H1 (cell line): ENCODE results near the gene DTNB. TPM values are rescaled to one million over a fixed set of nuclear protein-coding genes. Genes with fewer than 3 reads are reported as not detected.

Source experiments
- CTCF ChIA-PET: fragments of 300-600 bp; sonication (Branson Sonifier 250); formaldehyde crosslinking; loops from one replicate; lab custom pipeline; 2021; ENCODE audit not compliant: partially characterized antibody; lab: Charles Lee
- POLR2A ChIA-PET: fragments of 300-600 bp; sonication (Branson Sonifier 250); formaldehyde crosslinking; loops from one replicate; lab custom pipeline; 2021; ENCODE audit warnings: inconsistent platforms; ENCODE audit not compliant: partially characterized antibody; lab: Charles Lee
- DNase-seq, 2 experiments: peaks; one replicate each; pipeline versions ENCODE4 v3.0.0 to v3.0.0-alpha.2; 2010 to 2022; ENCODE audit warnings: low spot score in 2 of 2, low read depth in 1 of 2, mixed read lengths in 1 of 2
- FAIRE-seq: peaks from 2 replicates; lab custom pipeline; 2011; peaks lifted over from hg19 to GRCh38; lab: Jason Lieb, UNC
- H2AFZ ChIP-seq: 2 replicates; pipeline ENCODE4 v1.8.1; 2012; ENCODE audit warnings: low read length, inconsistent platforms
- H2AK5ac ChIP-seq: 2 replicates; pipeline ENCODE4 v1.6.1; 2013; ENCODE audit warnings: low read depth, low read length
- H2BK120ac ChIP-seq: replicated peaks from 2 replicates; pipeline ENCODE3; 2013; ENCODE audit warnings: low read depth, low read length, inconsistent platforms
- H2BK12ac ChIP-seq: 2 replicates; pipeline ENCODE4 v1.6.1; 2013; ENCODE audit warnings: low read depth, low read length
- H2BK15ac ChIP-seq: 2 replicates; pipeline ENCODE4 v1.6.1; 2013; ENCODE audit warnings: low read length
- H2BK20ac ChIP-seq: 2 replicates; pipeline ENCODE4 v1.6.1; 2013; ENCODE audit warnings: low read length
- H2BK5ac ChIP-seq: 2 replicates; pipeline ENCODE4 v1.6.1; 2013; ENCODE audit warnings: low read depth, low read length
- H3K14ac ChIP-seq: 2 replicates; pipeline ENCODE4 v1.6.1; 2013; ENCODE audit warnings: inconsistent platforms; ENCODE audit not compliant: insufficient read length
- H3K18ac ChIP-seq: 2 replicates; pipeline ENCODE4 v1.6.1; 2013; ENCODE audit warnings: low read length; ENCODE audit errors: extremely low read depth
- H3K23ac ChIP-seq: 2 replicates; pipeline ENCODE4 v1.6.1; 2013; ENCODE audit warnings: inconsistent platforms; ENCODE audit not compliant: insufficient read length
- H3K23me2 ChIP-seq: 2 replicates; pipeline ENCODE4 v1.6.1; 2013; ENCODE audit warnings: low read depth, low read length
- H3K27ac ChIP-seq: 2 replicates; pipeline ENCODE4 v1.6.1; 2011; ENCODE audit warnings: low read depth, low read length, inconsistent platforms
- H3K27me3 ChIP-seq, 4 experiments: replicated peaks in 1 of 4; 1 replicate in 1 of 4; 2 replicates in 3 of 4; pipeline versions ENCODE4 v1.6.1 to v1.8.1; 2011 to 2013; ENCODE audit warnings: low read length in 3 of 4, mild to moderate bottlenecking in 3 of 4, inconsistent platforms in 2 of 4, mixed read lengths in 2 of 4, moderate library complexity in 1 of 4; ENCODE audit not compliant: control insufficient read depth in 3 of 4, insufficient read depth in 3 of 4; ENCODE audit errors: extremely low read depth in 1 of 4
- H3K36me3 ChIP-seq, 4 experiments: 2 replicates each; pipeline versions ENCODE4 v1.6.1 to v1.8.1; 2011 to 2013; ENCODE audit warnings: mild to moderate bottlenecking in 4 of 4, low read length in 3 of 4, moderate library complexity in 2 of 4, control low read depth in 1 of 4, inconsistent platforms in 1 of 4; ENCODE audit not compliant: insufficient read depth in 4 of 4, control insufficient read depth in 2 of 4
- H3K4ac ChIP-seq: replicated peaks from 2 replicates; pipeline ENCODE3; 2013; ENCODE audit warnings: low read length, low read depth, mixed read lengths, inconsistent platforms; ENCODE audit not compliant: insufficient read length
- H3K4me1 ChIP-seq, 4 experiments: replicated peaks in 1 of 4; 1 replicate in 1 of 4; 2 replicates in 3 of 4; pipeline versions ENCODE4 v1.6.1 to v1.8.1; 2011 to 2013; ENCODE audit warnings: low read length in 3 of 4, inconsistent platforms in 2 of 4, mixed read lengths in 1 of 4; ENCODE audit not compliant: insufficient read depth in 4 of 4, control insufficient read depth in 3 of 4
- H3K4me2 ChIP-seq, 2 experiments: 2 replicates each; pipeline versions ENCODE4 v1.6.1 to v1.8.1; 2011 to 2013; ENCODE audit warnings: low read depth in 2 of 2, low read length in 2 of 2, control low read depth in 1 of 2, inconsistent platforms in 1 of 2, mild to moderate bottlenecking in 1 of 2; ENCODE audit not compliant: insufficient read depth in 1 of 2
- H3K4me3 ChIP-seq, 4 experiments: fragments of 200-600, 300-600 bp in 1 of 4; sonication (generic), shearing (Covaris generic), sonication (Bioruptor Twin) in 1 of 4; 2 replicates each; pipeline versions ENCODE4 v1.5.1 to v1.8.1; 2011 to 2016; ENCODE audit warnings: low read length in 4 of 4, low read depth in 3 of 4, control low read depth in 2 of 4, inconsistent platforms in 2 of 4, mild to moderate bottlenecking in 2 of 4, mixed read lengths in 1 of 4, moderate library complexity in 1 of 4; ENCODE audit not compliant: insufficient read depth in 2 of 4; ENCODE audit errors: extremely low read depth in 1 of 4
- H3K56ac ChIP-seq: replicated peaks from 2 replicates; pipeline ENCODE3; 2013; ENCODE audit warnings: low read depth, mild to moderate bottlenecking, mixed read lengths, low read length, inconsistent platforms; ENCODE audit not compliant: insufficient read length
- H3K79me1 ChIP-seq: 2 replicates; pipeline ENCODE4 v1.6.1; 2013; ENCODE audit warnings: low read depth, low read length, control low read depth
- H3K79me2 ChIP-seq, 2 experiments: 2 replicates each; pipeline versions ENCODE4 v1.6.1 to v1.8.1; 2012 to 2013; ENCODE audit warnings: low read length in 2 of 2, mild to moderate bottlenecking in 2 of 2, inconsistent platforms in 1 of 2; ENCODE audit not compliant: insufficient read depth in 2 of 2, control insufficient read depth in 1 of 2
- H3K9ac ChIP-seq, 4 experiments: replicated peaks in 1 of 4; 1 replicate in 1 of 4; 2 replicates in 3 of 4; pipeline versions ENCODE4 v1.6.1 to v1.8.1; 2011 to 2013; ENCODE audit warnings: low read depth in 3 of 4, low read length in 3 of 4, control low read depth in 2 of 4, mild to moderate bottlenecking in 2 of 4, moderate library complexity in 2 of 4, inconsistent platforms in 1 of 4; ENCODE audit errors: extremely low read depth in 1 of 4
- H3K9me3 ChIP-seq, 2 experiments: 2 replicates each; pipeline versions ENCODE4 v1.6.1 to v1.8.1; 2012 to 2013; ENCODE audit warnings: mild to moderate bottlenecking in 2 of 2, moderate library complexity in 2 of 2, control low read depth in 1 of 2, inconsistent platforms in 1 of 2, low read depth in 1 of 2, low read length in 1 of 2, mixed read lengths in 1 of 2; ENCODE audit not compliant: insufficient read depth in 2 of 2
- H4K20me1 ChIP-seq, 2 experiments: replicated peaks in 1 of 2; 2 replicates each; pipeline versions ENCODE3 to v1.8.1; 2011 to 2013; ENCODE audit warnings: inconsistent platforms in 2 of 2, low read length in 2 of 2, mild to moderate bottlenecking in 1 of 2; ENCODE audit not compliant: insufficient read depth in 2 of 2, control insufficient read depth in 1 of 2
- H4K5ac ChIP-seq: 2 replicates; pipeline ENCODE4 v1.6.1; 2013; ENCODE audit warnings: low read length, low read depth, mixed read lengths, inconsistent platforms; ENCODE audit not compliant: insufficient read length
- H4K8ac ChIP-seq: 2 replicates; pipeline ENCODE4 v1.8.0; 2013; ENCODE audit warnings: mild to moderate bottlenecking, moderate library complexity, low read length, inconsistent platforms; ENCODE audit not compliant: insufficient read depth; ENCODE audit errors: extremely low read depth
- H4K91ac ChIP-seq: replicated peaks from 2 replicates; pipeline ENCODE3; 2013; ENCODE audit warnings: low read length, mixed read lengths, inconsistent platforms; ENCODE audit not compliant: insufficient read length
- BACH1 ChIP-seq: IDR thresholded peaks from 2 replicates; pipeline ENCODE4 v1.6.1; 2012; ENCODE audit warnings: low read length, improper control_type of control experiment
- BCL11A ChIP-seq, 2 experiments: IDR thresholded peaks; one replicate each; pipeline ENCODE4 v1.6.1; 2011; ENCODE audit warnings: low read depth in 2 of 2, low read length in 2 of 2, mild to moderate bottlenecking in 2 of 2
- CEBPB ChIP-seq: IDR thresholded peaks from 2 replicates; pipeline ENCODE4 v1.6.1; 2012; ENCODE audit warnings: low read depth, low read length
- CHD1 ChIP-seq: IDR thresholded peaks from 2 replicates; pipeline ENCODE4 v1.6.1; 2012; ENCODE audit warnings: low read depth, low read length, improper control_type of control experiment
- EP300 ChIP-seq, 2 experiments: IDR thresholded peaks; 1 replicate in 1 of 2; 2 replicates in 1 of 2; pipeline ENCODE4 v1.6.1; 2011 to 2012; ENCODE audit warnings: low read depth in 2 of 2, low read length in 2 of 2, mild to moderate bottlenecking in 2 of 2, borderline replicate concordance in 1 of 2, inconsistent platforms in 1 of 2, moderate library complexity in 1 of 2
- GTF2F1 ChIP-seq: IDR thresholded peaks from 2 replicates; pipeline ENCODE4 v1.6.1; 2012; ENCODE audit warnings: low read depth, low read length, improper control_type of control experiment, borderline replicate concordance
- MAFK ChIP-seq: IDR thresholded peaks from 2 replicates; pipeline ENCODE4 v1.6.1; 2012; ENCODE audit warnings: low read depth, mild to moderate bottlenecking, improper control_type of control experiment, low read length
- RFX5 ChIP-seq: IDR thresholded peaks from 2 replicates; pipeline ENCODE4 v1.6.1; 2011; ENCODE audit warnings: low read depth, low read length, improper control_type of control experiment, borderline replicate concordance
- YY1 ChIP-seq: IDR thresholded peaks from 2 replicates; pipeline ENCODE4 v1.6.1; 2011; ENCODE audit warnings: low read depth, mild to moderate bottlenecking, low read length
- WGBS, 2 experiments: shearing (Covaris generic) in 1 of 2; methylation state at CpG; one replicate each; pipeline versions ENCODE4 v1.1.6 to v1.1.7; 2013 to 2015; ENCODE audit warnings: low lambda C conversion rate in 2 of 2, mixed read lengths in 2 of 2, inconsistent platforms in 1 of 2, low coverage in 1 of 2, missing lambda C conversion rate in 1 of 2; ENCODE audit not compliant: insufficient replicate concordance in 2 of 2, insufficient coverage in 1 of 2, insufficient read length in 1 of 2; ENCODE audit errors: extremely low coverage in 1 of 2, missing lambda C conversion rate in 1 of 2; 5-methylcytosine and 5-hydroxymethylcytosine counted together
- polyA plus RNA-seq, 7 experiments: library from polyadenylated mRNA; depleted of rRNA in 3 of 7; stranded (reverse) in 5 of 7; unstranded in 2 of 7; fragments of >200 nt in 5 of 7; fragments of 200-250 nt in 2 of 7; gene quantifications; 1 replicate in 5 of 7; 2 replicates in 1 of 7; 4 replicates in 1 of 7; pipeline versions ENCODE4 v1.2.1 to v1.2.3, GENCODE V29; 2011 to 2013; ENCODE audit warnings: missing spikeins in 2 of 7, mixed read lengths in 2 of 7
- total RNA-seq: library from RNA; stranded (reverse); fragmentation: NEBNext Ultra II Directional; extraction: Animal tissue kit (Norgen Biotek cat#: 25700); gene quantifications from 2 replicates; pipeline ENCODE4 v1.2.1, GENCODE V29; 2021
- TF ChIP-seq, protein P1 (sequence below): IDR thresholded peaks from 2 replicates; pipeline ENCODE4 v1.6.1; 2012; ENCODE audit warnings: low read length, inconsistent platforms

Gene DTNB
- total and polyA plus RNA-seq, 2 of the 8 experiments (the other 6 are each of a cell fraction or from before 2014, with no cell fraction given) = 39.6 to 49.5 TPM

GRCh38 chr2:25373269-25373981 is 300.0 kb downstream of the DTNB start:
- no peak overlapping the region for H3K27ac ChIP-seq
- H4K5ac ChIP-seq = no peak overlapping the region
- H4K8ac ChIP-seq = no peak overlapping the region
- H2BK120ac ChIP-seq = no peak overlapping the region
- WGBS, 2 experiments = 92% methylated on average over 17 of the region's 20 CpGs; no CpG with 5 or more reads in 1 of the 2 experiments
- no peaks in the 10 kb centered on the region for H3K79me1 ChIP-seq
- H2BK20ac ChIP-seq = no peak overlapping the region
- H3K4ac ChIP-seq = no peak overlapping the region
- H2BK15ac ChIP-seq = no peak overlapping the region
- H3K4me1 ChIP-seq = peaks cover 0 to 15% (median 13%) of the 10 kb centered on the region in 4 experiments; a peak in 5 of 7 replicates
- H3K18ac ChIP-seq = no peak overlapping the region
- H4K91ac ChIP-seq = no peak overlapping the region
- no peak overlapping the region for H3K9ac ChIP-seq
- CTCF ChIA-PET = interaction anchor here (0.7 to 8.6 kb wide), 6 partner anchors 9 to 195 kb away, joined by 3 to 108 read pairs (median 7); partner anchors contain the start of gene DNMT3A
- H3K23ac ChIP-seq = no peak overlapping the region
- no peak overlapping the region for H3K4me3 ChIP-seq
- no peaks in the 10 kb centered on the region for H4K20me1 ChIP-seq
- H2AK5ac ChIP-seq = no peak overlapping the region
- no peak for FAIRE-seq
- TF ChIP-seq GTF2F1 (no peak), RFX5 (no peak), BCL11A (IDR thresholded peaks at IDR 0.05; ENCODE audit: low read depth in 2 of 2, low read length in 2 of 2) (no peak), MAFK (no peak), CHD1 (no peak), BACH1 (no peak), YY1 (no peak), CEBPB (no peak), EP300 (IDR thresholded peaks at IDR 0.05; ENCODE audit: borderline replicate concordance in 1 of 2, low read depth in 2 of 2, low read length in 2 of 2) (no peak)
- TF ChIP-seq, protein P1, sequence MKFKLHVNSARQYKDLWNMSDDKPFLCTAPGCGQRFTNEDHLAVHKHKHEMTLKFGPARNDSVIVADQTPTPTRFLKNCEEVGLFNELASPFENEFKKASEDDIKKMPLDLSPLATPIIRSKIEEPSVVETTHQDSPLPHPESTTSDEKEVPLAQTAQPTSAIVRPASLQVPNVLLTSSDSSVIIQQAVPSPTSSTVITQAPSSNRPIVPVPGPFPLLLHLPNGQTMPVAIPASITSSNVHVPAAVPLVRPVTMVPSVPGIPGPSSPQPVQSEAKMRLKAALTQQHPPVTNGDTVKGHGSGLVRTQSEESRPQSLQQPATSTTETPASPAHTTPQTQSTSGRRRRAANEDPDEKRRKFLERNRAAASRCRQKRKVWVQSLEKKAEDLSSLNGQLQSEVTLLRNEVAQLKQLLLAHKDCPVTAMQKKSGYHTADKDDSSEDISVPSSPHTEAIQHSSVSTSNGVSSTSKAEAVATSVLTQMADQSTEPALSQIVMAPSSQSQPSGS = no peak
- no peak overlapping the region for H2BK12ac ChIP-seq
- no peak for DNase-seq
- H3K27me3 ChIP-seq = peaks cover 0 to 15% (median 4%) of the 10 kb centered on the region in 4 experiments; a peak in 6 of 7 replicates
- H2AFZ ChIP-seq = no peak overlapping the region
- no peaks in the 10 kb centered on the region for H3K9me3 ChIP-seq
- no peaks in the 10 kb centered on the region for H3K36me3 ChIP-seq
- no peaks in the 10 kb centered on the region for H3K79me2 ChIP-seq
- no peak overlapping the region for H3K4me2 ChIP-seq
- H3K14ac ChIP-seq = no peak overlapping the region
- no peak overlapping the region; the same call in 1 of the 2 replicates for H2BK5ac ChIP-seq
- no peaks in the 10 kb centered on the region for H3K23me2 ChIP-seq
- H3K56ac ChIP-seq = no peak overlapping the region
- POLR2A ChIA-PET = interaction anchor here (1.0 kb wide), 1 partner anchor 9 kb away, joined by 3 read pairs; no protein-coding TSS in a partner anchor
